Esophagus (tissue), 2 donors: Measurements from ENCODE around the gene OGT. TPM values are rescaled to one million over a fixed set of nuclear protein-coding genes. Genes with fewer than 3 reads are reported as not detected.
"Not testable (repeated sequence)": the region's sequence is repeated elsewhere in the genome, so short reads cannot be mapped to it uniquely, and the experiment has no call there.

Source experiments
- H3K27ac ChIP-seq, 2 donors: one replicate each; pipeline ENCODE4 v1.5.1; 2013; ENCODE audit warnings: low read depth in 2 of 2, mild to moderate bottlenecking in 2 of 2, inconsistent platforms in 1 of 2, low read length in 1 of 2, moderate library complexity in 1 of 2
- H3K27me3 ChIP-seq, 2 donors: one replicate each; pipeline ENCODE4 v1.6.1; 2013; ENCODE audit warnings: low read length in 2 of 2, control low read depth in 1 of 2, mild to moderate bottlenecking in 1 of 2; ENCODE audit not compliant: insufficient read depth in 2 of 2, control insufficient read depth in 1 of 2
- H3K36me3 ChIP-seq, 2 donors: one replicate each; pipeline ENCODE4 v1.6.1; 2013; ENCODE audit warnings: low read length in 1 of 2; ENCODE audit not compliant: control insufficient read depth in 2 of 2, insufficient read depth in 2 of 2
- H3K4me1 ChIP-seq, 2 donors: one replicate each; pipeline ENCODE4 v1.6.1; 2013; ENCODE audit warnings: low read length in 1 of 2; ENCODE audit not compliant: control insufficient read depth in 2 of 2, insufficient read depth in 2 of 2
- H3K4me3 ChIP-seq, 2 donors: one replicate each; pipeline ENCODE4 v1.5.1; 2013; ENCODE audit warnings: low read length in 2 of 2, mild to moderate bottlenecking in 2 of 2, low read depth in 1 of 2, moderate library complexity in 1 of 2
- H3K9me3 ChIP-seq, 2 donors: one replicate each; pipeline ENCODE4 v1.6.1; 2013; ENCODE audit warnings: mild to moderate bottlenecking in 2 of 2, low read depth in 1 of 2, low read length in 1 of 2, moderate library complexity in 1 of 2; ENCODE audit not compliant: control insufficient read depth in 2 of 2, insufficient read depth in 1 of 2
- WGBS, 2 donors: extraction: QIAGEN DNeasy Blood & Tissue Kit; methylation state at CpG; one replicate each; pipeline ENCODE4 v1.1.7; 2013; 5-methylcytosine and 5-hydroxymethylcytosine counted together
- polyA plus RNA-seq, 2 donors: library from polyadenylated mRNA; stranded (reverse); fragments of 200-250 nt; gene quantifications; one replicate each; pipeline ENCODE4 v1.2.3, GENCODE V29; 2013
- donor health status: healthy with polysubstance abuse.
- donor health status: Bipolar disorder and iron deficiency.

OGT gene
- polyA plus RNA-seq, 2 donors: 30.2 to 61.3 TPM

DNA sequence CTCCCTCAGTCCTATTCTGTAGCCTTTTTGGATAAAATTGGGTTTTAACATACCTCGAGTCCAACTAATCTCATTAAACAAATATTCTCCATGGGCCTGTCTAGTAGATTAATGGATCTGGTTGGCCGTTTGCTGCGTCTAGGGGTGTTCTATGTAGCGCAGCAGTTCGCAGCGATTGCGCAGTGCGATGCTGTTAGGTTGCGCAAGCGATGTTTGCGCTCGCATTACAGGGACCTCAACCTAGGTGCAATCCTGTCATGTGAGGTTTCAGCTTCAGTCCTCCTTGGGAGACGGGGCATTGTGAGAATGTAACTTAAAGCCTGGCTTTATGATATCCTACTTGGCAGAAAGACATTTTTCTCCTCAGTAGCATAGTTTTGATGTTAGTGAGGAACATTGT is 14.0 kb downstream of the OGT start:
- no peak overlapping the region for H3K4me3 ChIP-seq
- H3K27me3 ChIP-seq: no peaks in the 10 kb centered on the region
- peaks cover 0 to 5% of the 10 kb centered on the region in 2 donors for H3K36me3 ChIP-seq
- no peaks in the 10 kb centered on the region for H3K9me3 ChIP-seq
- WGBS, 2 donors: 91% methylated on average over 13 of the region's 13 CpGs
- no peak overlapping the region for H3K27ac ChIP-seq
- no peaks in the 10 kb centered on the region for H3K4me1 ChIP-seq

DNA sequence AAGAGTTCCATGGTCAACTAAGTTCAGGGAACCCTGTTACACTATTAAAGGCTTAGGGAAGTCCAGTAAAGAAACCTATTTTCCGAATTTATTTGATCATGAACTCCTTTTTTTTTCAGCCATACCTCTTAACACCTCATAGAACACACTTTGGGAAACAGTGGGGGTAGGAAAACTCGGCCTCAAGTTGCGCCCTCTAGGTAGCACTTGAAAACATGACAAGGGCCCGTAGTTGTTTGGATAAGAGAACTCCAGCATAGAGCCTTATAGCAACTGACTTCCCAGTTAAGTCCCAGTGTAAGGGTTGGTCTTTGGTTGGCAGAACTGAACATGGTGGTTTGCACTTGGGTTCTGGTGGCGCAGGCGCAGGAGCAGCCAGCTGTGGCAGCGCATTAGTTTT is 14.4 kb downstream of the OGT start:
- no peak overlapping the region for H3K27ac ChIP-seq
- no peaks in the 10 kb centered on the region for H3K4me1 ChIP-seq
- H3K4me3 ChIP-seq: no peak overlapping the region
- WGBS, 2 donors: 88 to 94% methylated on average over 7 of the region's 7 CpGs
- H3K27me3 ChIP-seq: no peaks in the 10 kb centered on the region
- H3K9me3 ChIP-seq: no peaks in the 10 kb centered on the region
- peaks cover 0 to 5% of the 10 kb centered on the region in 2 donors for H3K36me3 ChIP-seq

DNA sequence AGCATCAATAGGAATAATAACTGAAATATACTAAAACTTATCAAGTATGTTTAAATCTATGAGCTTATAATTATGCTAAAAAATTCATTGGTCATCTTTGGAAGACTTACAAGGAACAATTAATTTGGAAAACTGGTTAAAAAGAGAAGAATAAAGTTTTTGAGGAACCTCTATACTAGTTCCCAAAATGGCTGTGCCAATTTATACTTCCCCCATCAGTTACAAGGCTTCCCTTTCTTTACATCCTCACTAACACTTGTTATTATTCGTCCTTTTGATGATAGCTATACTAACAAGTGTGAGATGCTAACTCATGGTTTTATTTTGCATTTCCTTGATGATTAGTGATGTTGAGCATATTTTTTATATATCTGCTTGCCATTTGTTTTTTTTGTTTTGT is 17.1 kb downstream of the OGT start:
- Histone ChIP-seq H3K36me3 (peaks cover 0 to 5% of the 10 kb centered on the region in 2 donors), H3K4me3 (no peak overlapping the region)

DNA sequence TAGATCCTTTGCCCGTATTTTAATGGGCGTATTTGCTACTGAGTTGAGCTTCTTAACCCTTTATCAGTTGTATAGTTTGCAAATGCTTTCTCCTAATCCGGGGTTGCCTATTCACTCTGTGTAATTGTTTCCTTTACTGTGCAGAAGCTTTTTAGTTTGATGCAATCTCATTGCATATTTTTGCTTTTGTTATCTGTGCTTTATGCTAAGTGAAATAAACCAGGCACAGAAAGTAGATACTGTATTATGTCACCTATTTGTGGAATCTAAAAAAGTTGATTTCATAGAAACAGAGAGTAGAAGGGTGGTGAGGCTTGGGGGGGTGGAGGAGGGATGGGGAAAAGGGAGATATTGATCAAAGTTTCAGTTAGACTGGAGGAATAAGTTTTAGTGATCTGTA is 17.7 kb downstream of the OGT start:
- no peaks in the 10 kb centered on the region for H3K27me3 ChIP-seq
- 75 to 83% methylated on average over 3 of the region's 3 CpGs for WGBS, 2 donors
- peaks cover 0 to 10% of the 10 kb centered on the region in 2 donors for H3K36me3 ChIP-seq
- H3K4me1 ChIP-seq: no peaks in the 10 kb centered on the region
- H3K27ac ChIP-seq: no peak overlapping the region
- no peak overlapping the region for H3K4me3 ChIP-seq
- H3K9me3 ChIP-seq: no peaks in the 10 kb centered on the region

More for the DNA sequence above, 17.1 kb downstream of the OGT start:
- no peaks in the 10 kb centered on the region for H3K9me3 ChIP-seq
- no peaks in the 10 kb centered on the region for H3K4me1 ChIP-seq
- WGBS, 2 donors: 76 to 84% methylated on average over 1 of the region's 1 CpG
- H3K27ac ChIP-seq: no peak overlapping the region
- H3K27me3 ChIP-seq: no peaks in the 10 kb centered on the region

DNA sequence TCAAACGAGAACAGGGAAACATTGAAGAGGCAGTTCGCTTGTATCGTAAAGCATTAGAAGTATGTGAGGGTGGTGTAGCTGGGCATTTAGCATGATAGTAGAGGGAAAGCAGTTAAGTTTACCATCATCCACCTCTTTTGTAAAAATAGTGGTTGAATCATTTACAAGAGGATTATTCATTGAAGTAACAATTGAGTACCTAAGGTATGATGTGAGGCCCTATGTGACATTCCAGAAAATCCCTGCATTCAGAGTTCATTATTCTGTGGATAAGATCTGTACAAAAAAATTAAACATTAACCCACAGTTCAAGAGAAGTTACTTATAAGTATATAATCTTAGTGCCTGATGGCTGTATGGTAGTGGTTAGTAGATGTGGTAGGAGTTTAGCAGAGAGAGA is 23.1 kb downstream of the OGT start:
- 81 to 84% methylated on average over 3 of the region's 3 CpGs for WGBS, 2 donors
- peaks cover 0 to 5% of the 10 kb centered on the region in 2 donors for H3K36me3 ChIP-seq

DNA sequence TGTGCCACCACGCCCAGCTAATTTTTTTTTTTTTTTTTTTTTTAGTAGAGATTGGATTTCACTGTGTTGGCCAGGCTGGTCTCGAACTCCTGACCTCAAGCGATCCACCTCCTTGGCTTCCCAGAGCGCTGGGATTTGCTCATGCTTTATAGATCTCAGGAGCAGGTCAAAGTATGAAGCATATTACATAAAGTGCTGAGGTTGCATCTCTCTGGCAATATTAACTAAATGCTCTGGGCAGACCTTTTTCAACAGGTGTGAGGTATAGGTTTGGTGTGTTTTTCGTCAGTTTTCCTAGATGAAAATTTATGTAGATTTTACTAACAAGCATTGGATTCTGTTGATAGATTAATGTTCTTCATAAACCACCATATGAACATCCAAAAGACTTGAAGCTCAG is 26.0 kb downstream of the OGT start:
- H3K9me3 ChIP-seq: no peaks in the 10 kb centered on the region
- no peaks in the 10 kb centered on the region for H3K27me3 ChIP-seq
- H3K27ac ChIP-seq: no peak overlapping the region
- 79 to 92% methylated on average over 4 to 5 of the region's 5 CpGs for WGBS, 2 donors
- peaks cover 2 to 9% of the 10 kb centered on the region in 2 donors for H3K36me3 ChIP-seq
- H3K4me3 ChIP-seq: no peak overlapping the region
- H3K4me1 ChIP-seq: no peaks in the 10 kb centered on the region

More for the DNA sequence above, 23.1 kb downstream of the OGT start:
- H3K9me3 ChIP-seq: no peaks in the 10 kb centered on the region
- H3K4me3 ChIP-seq: no peak overlapping the region
- H3K4me1 ChIP-seq: no peaks in the 10 kb centered on the region
- no peak overlapping the region for H3K27ac ChIP-seq
- H3K27me3 ChIP-seq: no peaks in the 10 kb centered on the region

DNA sequence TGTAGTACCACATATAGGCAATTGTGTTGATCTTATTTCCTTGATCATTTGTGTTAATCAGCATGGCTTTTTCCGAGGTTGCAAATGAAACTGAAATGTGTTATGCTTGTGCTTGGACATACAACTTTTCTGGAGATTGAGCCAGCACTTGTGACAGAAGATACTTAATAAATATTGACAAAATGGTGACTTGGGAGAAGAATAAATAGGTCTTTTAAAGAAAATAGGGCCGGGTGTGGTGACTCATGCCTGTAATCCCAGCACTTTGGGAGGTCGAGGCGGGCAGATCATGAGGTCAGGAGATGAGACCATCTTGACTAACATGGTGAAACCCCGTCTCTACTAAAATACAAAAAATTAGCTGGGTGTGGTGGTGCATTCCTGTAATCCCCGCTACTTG is 26.9 kb downstream of the OGT start:
- not testable (repeated sequence) for H3K27ac ChIP-seq, H3K27me3 ChIP-seq, H3K9me3 ChIP-seq, H3K4me3 ChIP-seq, H3K36me3 ChIP-seq, H3K4me1 ChIP-seq
- WGBS, 2 donors: 78 to 82% methylated on average over 6 of the region's 6 CpGs

DNA sequence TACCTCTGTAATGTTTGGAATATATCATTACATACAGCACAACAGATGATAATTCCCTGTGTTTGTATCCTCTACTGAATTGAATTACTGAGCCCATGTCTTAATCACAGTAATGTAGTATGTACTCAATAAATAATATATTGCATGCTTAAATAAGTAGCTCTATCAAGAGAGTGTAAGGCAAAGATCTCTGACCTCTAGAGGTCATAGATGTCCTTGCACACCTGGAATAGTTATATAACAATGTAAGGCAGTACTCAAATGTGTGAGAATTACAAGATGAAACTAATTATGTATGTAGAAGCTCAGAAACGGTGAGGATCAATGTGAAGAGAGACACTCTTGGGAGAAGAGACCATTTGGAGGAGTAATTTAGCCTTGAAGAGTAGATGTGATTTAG is 31.0 kb downstream of the OGT start:
- no peak overlapping the region for H3K27ac ChIP-seq

DNA sequence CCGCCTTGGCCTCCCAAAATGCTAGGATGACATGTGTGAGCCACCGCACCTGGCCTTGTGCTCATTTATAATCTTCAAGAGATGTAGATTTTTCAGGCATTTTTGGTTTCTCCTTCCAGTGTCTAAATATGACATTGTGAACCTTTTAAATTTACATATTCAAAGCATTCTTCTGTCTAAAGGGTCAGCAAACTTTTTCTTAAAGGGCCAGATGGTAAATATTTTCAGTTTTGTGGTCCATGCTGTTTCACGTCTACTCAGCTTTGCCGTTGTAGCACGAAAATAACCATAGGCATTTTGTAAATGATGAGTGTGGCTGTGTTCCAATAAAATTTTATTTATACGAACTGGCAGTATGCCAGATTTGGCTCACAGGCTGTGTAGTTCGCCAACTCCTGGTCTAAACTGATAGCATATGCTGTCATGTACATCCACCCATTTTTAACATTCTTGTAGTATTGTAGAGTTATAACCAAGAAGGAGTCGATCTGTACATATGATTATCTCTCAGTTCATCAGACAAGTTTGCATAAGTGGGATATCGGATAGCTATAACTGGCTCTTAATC is 32.7 kb downstream of the OGT start:
- no peak overlapping the region for H3K4me3 ChIP-seq
- H3K27ac ChIP-seq: no peak overlapping the region
- no peaks in the 10 kb centered on the region for H3K27me3 ChIP-seq
- H3K36me3 ChIP-seq: peaks cover 2 to 11% of the 10 kb centered on the region in 2 donors
- WGBS, 2 donors: 57 to 65% methylated on average over 9 of the region's 9 CpGs
- no peaks in the 10 kb centered on the region for H3K9me3 ChIP-seq
- no peaks in the 10 kb centered on the region for H3K4me1 ChIP-seq

More for the DNA sequence above, 31.0 kb downstream of the OGT start:
- H3K4me3 ChIP-seq: no peak overlapping the region
- H3K9me3 ChIP-seq: no peaks in the 10 kb centered on the region
- no peaks in the 10 kb centered on the region for H3K27me3 ChIP-seq
- no peaks in the 10 kb centered on the region for H3K4me1 ChIP-seq
- 66 to 74% methylated on average over 1 of the region's 1 CpG for WGBS, 2 donors
- peaks cover 2 to 11% of the 10 kb centered on the region in 2 donors for H3K36me3 ChIP-seq

DNA sequence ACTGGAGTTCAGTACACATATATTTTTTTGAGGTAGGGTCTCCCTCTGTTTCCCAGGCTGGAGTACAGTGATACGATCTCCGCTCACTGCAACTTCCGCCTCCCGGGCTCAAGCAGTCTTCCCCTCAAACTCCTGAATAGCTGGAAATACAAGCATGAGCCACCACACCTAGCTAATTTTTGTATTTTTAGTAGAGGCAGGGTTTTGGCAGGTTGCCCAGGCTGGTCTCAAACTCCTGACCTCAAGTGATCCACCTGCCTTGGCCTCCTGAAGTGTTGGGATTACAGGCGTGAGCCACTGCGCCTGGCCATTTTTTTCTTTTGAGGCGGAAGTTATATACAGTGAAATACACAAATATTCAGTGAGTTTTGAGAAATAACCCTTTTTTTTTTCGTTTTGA is 38.5 kb downstream of the OGT start:
- H3K36me3 ChIP-seq, H3K27ac ChIP-seq, H3K27me3 ChIP-seq, H3K4me1 ChIP-seq, H3K4me3 ChIP-seq, H3K9me3 ChIP-seq: not testable (repeated sequence)
- 86 to 95% methylated on average over 8 of the region's 8 CpGs for WGBS, 2 donors
